ENCODE data around the gene RELB.

Gene RELB

GRCh38 chr19:45009625-45010255 is 8.5 kb downstream of the RELB start:
- DNase-seq: no peak
- Histone ChIP-seq H3K36me3 (no peaks in the 10 kb centered on the region), H3K27me3 (ENCODE audit: insufficient read depth, low read depth, severe bottlenecking) (no peaks in the 10 kb centered on the region), H3K4me3 (ENCODE audit: low read depth, low read length) (no peak overlapping the region), H3K27ac (no peak overlapping the region), H3K9me3 (ENCODE audit: severe bottlenecking) (no peaks in the 10 kb centered on the region)
- no peak for TF ChIP-seq CTCF (IDR thresholded peaks at IDR 0.05; ENCODE audit: low read depth, low read length)

DNA sequence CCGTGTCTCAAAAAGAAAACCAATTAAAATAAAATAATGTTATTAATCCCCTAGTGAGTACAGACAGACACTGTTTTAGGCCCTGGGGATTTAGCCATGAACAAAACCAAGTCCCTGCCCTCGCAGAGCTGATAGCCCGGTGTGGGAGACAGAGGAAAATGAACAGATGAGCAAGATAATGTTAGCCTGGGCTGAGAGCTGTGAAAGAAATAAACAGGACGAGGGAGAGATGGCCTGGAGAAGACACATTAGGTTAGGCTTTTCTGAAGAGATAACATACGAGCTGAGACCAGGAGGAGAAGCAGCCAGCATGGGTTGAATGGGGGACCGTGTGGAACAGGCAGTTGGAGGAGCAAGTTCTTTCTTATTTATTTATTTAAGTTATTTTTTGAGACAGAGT is 9.0 kb downstream of the RELB start:
- Histone ChIP-seq H3K9me3 (ENCODE audit: severe bottlenecking) (no peaks in the 10 kb centered on the region), H3K36me3 (no peaks in the 10 kb centered on the region), H3K27me3 (ENCODE audit: insufficient read depth, low read depth, severe bottlenecking) (no peaks in the 10 kb centered on the region), H3K4me3 (ENCODE audit: low read depth, low read length) (no peak overlapping the region), H3K27ac (no peak overlapping the region)
- DNase-seq: no peak
- no peak for TF ChIP-seq CTCF (IDR thresholded peaks at IDR 0.05; ENCODE audit: low read depth, low read length)

DNA sequence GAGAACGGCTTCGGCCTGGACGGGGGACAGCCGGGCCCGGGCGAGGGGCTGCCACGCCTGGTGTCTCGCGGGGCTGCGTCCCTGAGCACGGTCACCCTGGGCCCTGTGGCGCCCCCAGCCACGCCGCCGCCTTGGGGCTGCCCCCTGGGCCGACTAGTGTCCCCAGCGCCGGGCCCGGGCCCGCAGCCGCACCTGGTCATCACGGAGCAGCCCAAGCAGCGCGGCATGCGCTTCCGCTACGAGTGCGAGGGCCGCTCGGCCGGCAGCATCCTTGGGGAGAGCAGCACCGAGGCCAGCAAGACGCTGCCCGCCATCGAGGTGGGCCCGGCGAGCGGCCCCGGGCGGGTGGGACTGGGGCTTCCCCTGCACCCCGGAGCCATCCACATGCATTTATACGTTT is 10.7 kb downstream of the RELB start:
- DNase-seq: no peak
- Histone ChIP-seq H3K27me3 (ENCODE audit: insufficient read depth, low read depth, severe bottlenecking) (no peaks in the 10 kb centered on the region), H3K4me3 (ENCODE audit: low read depth, low read length) (no peak overlapping the region), H3K36me3 (no peaks in the 10 kb centered on the region), H3K27ac (no peak overlapping the region), H3K9me3 (ENCODE audit: severe bottlenecking) (no peaks in the 10 kb centered on the region)
- no peak for TF ChIP-seq CTCF (IDR thresholded peaks at IDR 0.05; ENCODE audit: low read depth, low read length)

- Histone ChIP-seq H3K27ac (no peak overlapping the region), H3K9me3 (ENCODE audit: severe bottlenecking) (no peaks in the 10 kb centered on the region), H3K36me3 (no peaks in the 10 kb centered on the region), H3K4me3 (ENCODE audit: low read depth, low read length) (no peak overlapping the region), H3K27me3 (ENCODE audit: insufficient read depth, low read depth, severe bottlenecking) (no peaks in the 10 kb centered on the region)
- peak; percentile 60 for TF ChIP-seq CTCF (IDR thresholded peaks at IDR 0.05; ENCODE audit: low read depth, low read length)
- peak; percentile 79 for DNase-seq
These were observed 15.4 kb downstream of the RELB start for GRCh38 chr19:45016388-45017314.

DNA sequence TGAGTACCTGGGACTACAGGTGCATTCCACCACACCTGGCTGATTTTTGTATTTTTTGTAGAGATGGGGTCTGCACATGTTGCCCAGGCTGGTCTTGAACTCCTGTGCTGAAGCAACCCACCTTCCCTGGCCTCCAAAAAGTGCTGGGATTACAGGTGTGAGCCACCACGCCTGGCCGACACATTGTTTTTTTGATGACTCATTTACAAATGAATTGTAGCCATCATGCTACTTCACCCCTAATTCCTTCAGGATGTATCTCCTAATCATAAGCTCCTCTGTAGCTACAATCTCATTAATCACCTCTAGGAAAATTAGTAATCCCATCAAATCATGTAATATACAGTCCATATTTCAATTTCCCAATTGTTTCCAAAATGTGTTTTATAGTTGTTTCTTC is 17.9 kb downstream of the RELB start:
- no peaks in the 10 kb centered on the region for H3K9me3 ChIP-seq (ENCODE audit: severe bottlenecking)
- H3K27me3 ChIP-seq (ENCODE audit: insufficient read depth, low read depth, severe bottlenecking): no peaks in the 10 kb centered on the region
- no peaks in the 10 kb centered on the region for H3K36me3 ChIP-seq
- no peak overlapping the region for H3K4me3 ChIP-seq (ENCODE audit: low read depth, low read length)
- no peak overlapping the region for H3K27ac ChIP-seq
- DNase-seq: no peak
- TF ChIP-seq CTCF (IDR thresholded peaks at IDR 0.05; ENCODE audit: low read depth, low read length): no peak
